Gastrocnemius medialis (tissue), 4 donors: ENCODE data around the gene THSD4. TPM values are rescaled to one million over a fixed set of nuclear protein-coding genes. Genes with fewer than 3 reads are reported as not detected.
A peak's percentile ranks its signal among the peaks of the same experiment; 100 is the strongest.
"Not testable (repeated sequence)": the region's sequence is repeated elsewhere in the genome, so short reads cannot be mapped to it uniquely, and the experiment has no call there.

Source experiments
- ATAC-seq, 2 donors: fragments of 150-250 bp; one replicate each; pipeline ENCODE4 v1.9.1; 2016
- DNase-seq, 2 donors: peaks; one replicate each; pipeline ENCODE4 v3.0.0-alpha.2; 2019
- H3K27ac ChIP-seq, 4 donors: fragments of 200-600 bp; sonication (generic); 1 replicate in 1 of 4; 2 replicates in 3 of 4; pipeline ENCODE4 v1.5.1; 2016 to 2018; ENCODE audit warnings: mild to moderate bottlenecking in 2 of 4, moderate library complexity in 1 of 4
- H3K27me3 ChIP-seq, 3 donors: fragments of 200-600 bp; sonication (generic) in 2 of 3; 1 replicate in 1 of 3; 2 replicates in 2 of 3; pipeline versions ENCODE4 v1.5.1 to v1.6.0; 2016 to 2019; ENCODE audit warnings: mild to moderate bottlenecking in 1 of 3, moderate library complexity in 1 of 3
- H3K36me3 ChIP-seq, 2 donors: fragments of 200-600 bp; sonication (generic) in 1 of 2; one replicate each; pipeline ENCODE4 v1.5.1; 2017 to 2018
- H3K4me1 ChIP-seq, 2 donors: fragments of 200-600 bp; sonication (generic) in 1 of 2; one replicate each; pipeline ENCODE4 v1.5.1; 2016 to 2017; ENCODE audit warnings: mild to moderate bottlenecking in 2 of 2
- H3K4me3 ChIP-seq, 4 donors: fragments of 200-600 bp; sonication (generic) in 3 of 4; 1 replicate in 1 of 4; 2 replicates in 3 of 4; pipeline ENCODE4 v1.5.1; 2016 to 2019; ENCODE audit warnings: mild to moderate bottlenecking in 2 of 4
- H3K9me3 ChIP-seq, 3 donors: fragments of 200-600 bp; sonication (generic) in 2 of 3; 1 replicate in 1 of 3; 2 replicates in 2 of 3; pipeline ENCODE4 v1.5.1; 2016 to 2019
- CTCF ChIP-seq, 5 experiments: fragments of 450-650 bp in 3 of 5; fragments of 200-600 bp in 2 of 5; sonication (generic) in 2 of 5; IDR thresholded peaks in 4 of 5; conservative IDR thresholded peaks in 1 of 5; 1 replicate in 4 of 5; 2 replicates in 1 of 5; pipeline ENCODE4 v1.5.1; 2016 to 2019; ENCODE audit warnings: antibody characterized with exemption in 5 of 5, mild to moderate bottlenecking in 3 of 5, moderate library complexity in 3 of 5
- POLR2A ChIP-seq, 2 donors: fragments of 450-650 bp; IDR thresholded peaks; one replicate each; pipeline ENCODE4 v1.6.1; 2017; ENCODE audit warnings: antibody characterized with exemption in 2 of 2, mild to moderate bottlenecking in 2 of 2, moderate library complexity in 2 of 2
- in situ Hi-C, 4 donors: fragments of 200-750 bp; cut with MboI; loops; one replicate each; pipeline versions ENCODE4 v1.15.0 to v1.8.0; 2017; ENCODE audit warnings: low sequenced_read_pairs in 4 of 4
- intact Hi-C: fragments of 100-400 bp; cut with DNase I; formaldehyde crosslinking; loops from one replicate; pipeline ENCODE4 v1.15.1; 2023; ENCODE audit warnings: low total_unique reads
- total RNA-seq, 4 donors: library from RNA; depleted of rRNA; stranded (reverse); fragments of >200 nt; gene quantifications; one replicate each; pipeline versions ENCODE4 v1.1.0 to v1.2.3, GENCODE V29; 2016

THSD4 gene
- total RNA-seq, 4 donors from 2014 or later = 0.35 to 3.1 (median 0.60) TPM

- Histone ChIP-seq H3K4me3 (no peak overlapping the region), H3K27ac (peak overlapping the region; percentile 25 to 62 (median 52)), H3K36me3 (no peaks in the 10 kb centered on the region), H3K4me1 (peaks cover 36 to 38% of the 10 kb centered on the region in 2 donors), H3K9me3 (no peaks in the 10 kb centered on the region), H3K27me3 (no peaks in the 10 kb centered on the region)
- no peak for DNase-seq
- TF ChIP-seq CTCF (IDR thresholded peaks at IDR 0.05 in 4 of 5, conservative IDR thresholded peaks at IDR 0.05 in 1 of 5) (no peak), POLR2A (IDR thresholded peaks at IDR 0.05) (no peak)
- in situ Hi-C loops = loop anchor here in 1 of 4 donors (25.0 kb wide), 1 partner anchor 216 kb away; no protein-coding TSS in a partner anchor
- intact Hi-C loops = no loop called here
- ATAC-seq = peak in 1 of 2 donors; percentile 16
Observed at GRCh38 chr15:71121442-71121841, 6.2 kb downstream of the THSD4 start.

- ATAC-seq = no peak
Observed at GRCh38 chr15:71124937-71125790, 9.9 kb downstream of the THSD4 start.

GRCh38 chr15:71125831-71126450 lies 10.7 kb downstream of the THSD4 start:
- TF ChIP-seq CTCF (IDR thresholded peaks at IDR 0.05 in 4 of 5, conservative IDR thresholded peaks at IDR 0.05 in 1 of 5) = peak in 4 of 5 experiments; percentile 15 to 55 (median 26)
- TF ChIP-seq POLR2A (IDR thresholded peaks at IDR 0.05) = no peak
- ATAC-seq (no peak), DNase-seq (peak in 1 of 2 donors; percentile 32)
- Histone ChIP-seq H3K36me3 (no peaks in the 10 kb centered on the region), H3K4me1 (peaks cover 50 to 53% of the 10 kb centered on the region in 2 donors), H3K9me3 (no peaks in the 10 kb centered on the region), H3K27ac (peak overlapping the region; percentile 58 to 85 (median 78)), H3K27me3 (no peaks in the 10 kb centered on the region), H3K4me3 (no peak overlapping the region)
- in situ Hi-C loops (no loop called here), intact Hi-C loops (loop anchor here (5.0 kb wide), 1 partner anchor 201 kb away; no protein-coding TSS in a partner anchor)

More at GRCh38 chr15:71124937-71125790, 9.9 kb downstream of the THSD4 start:
- in situ Hi-C loops (loop anchor here in 1 of 4 donors (25.0 kb wide), 1 partner anchor 212 kb away; no protein-coding TSS in a partner anchor), intact Hi-C loops (loop anchor here (5.0 kb wide), 1 partner anchor 202 kb away; no protein-coding TSS in a partner anchor)
- DNase-seq = no peak
- Histone ChIP-seq H3K4me1 (peaks cover 50 to 53% of the 10 kb centered on the region in 2 donors), H3K27ac (peak overlapping the region; percentile 58 to 85 (median 78)), H3K4me3 (no peak overlapping the region), H3K36me3 (no peaks in the 10 kb centered on the region), H3K9me3 (no peaks in the 10 kb centered on the region), H3K27me3 (no peaks in the 10 kb centered on the region)
- no peak for TF ChIP-seq POLR2A (IDR thresholded peaks at IDR 0.05)
- no peak for TF ChIP-seq CTCF (IDR thresholded peaks at IDR 0.05 in 4 of 5, conservative IDR thresholded peaks at IDR 0.05 in 1 of 5)

GRCh38 chr15:71127083-71127482 lies 11.8 kb downstream of the THSD4 start:
- peaks cover 46 to 48% of the 10 kb centered on the region in 2 donors for H3K4me1 ChIP-seq
- H3K9me3 ChIP-seq = no peaks in the 10 kb centered on the region
- H3K27me3 ChIP-seq = no peaks in the 10 kb centered on the region
- in situ Hi-C loops = no loop called here
- no peak overlapping the region for H3K4me3 ChIP-seq
- no peaks in the 10 kb centered on the region for H3K36me3 ChIP-seq
- DNase-seq (no peak), ATAC-seq (no peak)
- TF ChIP-seq CTCF (IDR thresholded peaks at IDR 0.05 in 4 of 5, conservative IDR thresholded peaks at IDR 0.05 in 1 of 5) (no peak), POLR2A (IDR thresholded peaks at IDR 0.05) (no peak)
- H3K27ac ChIP-seq = peak overlapping the region; percentile 81 to 85 (median 83)
- intact Hi-C loops = loop anchor here (5.0 kb wide), 1 partner anchor 200 kb away; no protein-coding TSS in a partner anchor

- intact Hi-C loops = loop anchor here (2.0 to 5.0 kb wide), 2 partner anchors 21 to 199 kb away; no protein-coding TSS in a partner anchor
- DNase-seq = peak; percentile 64 to 85
- H3K27ac ChIP-seq = peak overlapping the region; percentile 81 to 85 (median 83)
- H3K36me3 ChIP-seq, H3K27me3 ChIP-seq, H3K4me3 ChIP-seq, in situ Hi-C loops, H3K9me3 ChIP-seq: not testable (repeated sequence)
- ATAC-seq = peak; percentile 83 to 84
- H3K4me1 ChIP-seq = peaks cover 40 to 43% of the 10 kb centered on the region in 2 donors
Observed at GRCh38 chr15:71128159-71128558, 12.9 kb downstream of the THSD4 start.
